Brain microvascular endothelial cell (primary cell): Measurements from ENCODE around the gene TOR2A.

Experiments used
- DNase-seq: peaks from one replicate; pipeline ENCODE4 v3.0.0-alpha.2; 2020
- H3K27ac ChIP-seq: fragments of 250-450 bp; sonication (Bioruptor Pico); 2 replicates; pipeline ENCODE4 v1.5.1; 2020; ENCODE audit warnings: mild to moderate bottlenecking, moderate library complexity
- H3K27me3 ChIP-seq: fragments of 250-450 bp; sonication (Bioruptor Pico); replicated peaks from 2 replicates; pipeline ENCODE4 v1.5.1; 2020; ENCODE audit warnings: mild to moderate bottlenecking
- H3K36me3 ChIP-seq: fragments of 250-450 bp; sonication (Bioruptor Pico); replicated peaks from 2 replicates; pipeline ENCODE4 v1.5.1; 2020; ENCODE audit warnings: mild to moderate bottlenecking
- H3K4me3 ChIP-seq: 2 replicates; pipeline ENCODE4 v1.5.1; 2011; ENCODE audit warnings: low read depth, mild to moderate bottlenecking, control low read depth, low read length, moderate library complexity
- CTCF ChIP-seq: IDR thresholded peaks from 2 replicates; pipeline ENCODE4 v1.5.1; 2011; ENCODE audit warnings: low read depth, mild to moderate bottlenecking, moderate library complexity, low read length, control low read depth, inconsistent platforms; ENCODE audit errors: missing control alignments
- in situ Hi-C: cut with HindIII; loops from 2 replicates; pipeline ENCODE4 v1.10.0; 2017; ENCODE audit warnings: low sequenced_read_pairs, low pct_ligation_motif_present

The TOR2A gene

GRCh38 chr9:127710204-127710783, 24.8 kb downstream of the TOR2A start:
- in situ Hi-C loops, result no loop called here
- no peak for TF ChIP-seq CTCF

GRCh38 chr9:127708952-127709587, 26.0 kb downstream of the TOR2A start:
- in situ Hi-C loops, result no loop called here
- no peaks in the 10 kb centered on the region for H3K36me3 ChIP-seq
- H3K27ac ChIP-seq, result no peak overlapping the region
- TF ChIP-seq CTCF, result no peak
- H3K27me3 ChIP-seq, result no peaks in the 10 kb centered on the region
- no peak for DNase-seq
- H3K4me3 ChIP-seq, result no peak overlapping the region

More at GRCh38 chr9:127710204-127710783, 24.8 kb downstream of the TOR2A start:
- H3K27me3 ChIP-seq, result no peaks in the 10 kb centered on the region
- H3K4me3 ChIP-seq, result no peak overlapping the region
- no peak for DNase-seq
- H3K27ac ChIP-seq, result no peak overlapping the region
- no peaks in the 10 kb centered on the region for H3K36me3 ChIP-seq

GRCh38 chr9:127707766-127708165, 27.3 kb downstream of the TOR2A start:
- Histone ChIP-seq H3K27me3 (no peaks in the 10 kb centered on the region), H3K4me3 (no peak overlapping the region), H3K27ac (no peak overlapping the region), H3K36me3 (no peaks in the 10 kb centered on the region)
- in situ Hi-C loops, result no loop called here
- no peak for TF ChIP-seq CTCF
- DNase-seq, result no peak

- TF ChIP-seq CTCF, result no peak
- Histone ChIP-seq H3K4me3 (no peak within 1 kb of the TSS), H3K27ac (no peak within 1 kb of the TSS), H3K27me3 (no peaks in the 10 kb centered on the region), H3K36me3 (no peaks in the 10 kb centered on the region)
- DNase-seq, result no peak
- in situ Hi-C loops, result no loop called here
These were observed 28.3 kb downstream of the TOR2A start, which contains the start of gene CFAP157 for GRCh38 chr9:127706836-127707241. TSS of gene CFAP157 (plus strand) at chr9:127706988. CDS start at chr9:127707032, 44 bp downstream.

GRCh38 chr9:127705577-127706379, 29.3 kb downstream of the TOR2A start:
- no peak overlapping the region for H3K27ac ChIP-seq
- TF ChIP-seq CTCF, result no peak
- no peaks in the 10 kb centered on the region for H3K36me3 ChIP-seq
- no peaks in the 10 kb centered on the region for H3K27me3 ChIP-seq
- no peak overlapping the region for H3K4me3 ChIP-seq
- no peak for DNase-seq
- in situ Hi-C loops, result no loop called here
